DMS53 treated with DMSO at 0.1 percent for 48 hours (cell line): Measurements from ENCODE around the gene PTRH1.

Source experiments
- DNase-seq: peaks from one replicate; lab custom pipeline; 2025; ENCODE audit not compliant: unreplicated experiment; lab: John Stamatoyannopoulos, UW

Gene PTRH1

DNA sequence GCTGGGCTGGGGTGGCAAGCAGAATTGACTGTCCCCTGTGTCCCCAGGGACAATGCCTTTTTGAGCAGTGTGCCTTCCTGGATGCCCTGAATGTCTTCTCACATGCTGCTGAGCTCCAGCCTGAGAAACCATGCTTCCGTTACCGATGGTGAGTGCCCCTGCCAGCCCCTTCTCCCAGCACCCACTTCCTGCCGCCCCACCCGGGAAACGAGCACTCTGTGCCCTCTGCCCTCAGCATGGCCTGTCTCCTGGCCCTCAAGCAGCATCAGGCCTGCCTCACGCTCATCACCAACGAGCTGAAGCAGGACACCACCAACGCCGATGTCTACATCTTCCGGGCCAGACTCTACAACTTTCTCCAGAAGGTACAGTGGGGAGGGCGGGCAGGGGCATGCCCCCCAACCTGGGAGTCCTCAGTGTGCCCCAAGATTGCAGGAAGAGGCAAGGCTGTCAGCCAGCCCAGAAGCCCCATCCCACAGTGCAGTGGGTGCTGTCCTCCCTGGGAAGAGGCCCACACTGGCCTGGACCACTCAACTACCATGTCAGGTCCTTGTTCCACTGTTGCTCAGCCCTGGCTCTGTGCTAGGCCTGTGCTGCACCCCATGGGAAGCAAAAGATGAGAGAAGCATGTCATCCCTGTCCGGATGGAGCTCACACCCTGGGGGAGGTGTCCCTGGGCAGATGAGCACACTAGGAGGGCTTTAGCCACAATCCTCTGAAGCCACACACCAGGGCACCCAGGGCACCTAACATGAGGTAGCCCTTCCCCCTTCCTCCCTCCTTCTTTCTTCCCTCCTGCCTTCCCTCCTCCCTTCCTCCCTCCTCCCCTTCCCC is 4.8 kb upstream of the PTRH1 start:
- DNase-seq: no peak

DNA sequence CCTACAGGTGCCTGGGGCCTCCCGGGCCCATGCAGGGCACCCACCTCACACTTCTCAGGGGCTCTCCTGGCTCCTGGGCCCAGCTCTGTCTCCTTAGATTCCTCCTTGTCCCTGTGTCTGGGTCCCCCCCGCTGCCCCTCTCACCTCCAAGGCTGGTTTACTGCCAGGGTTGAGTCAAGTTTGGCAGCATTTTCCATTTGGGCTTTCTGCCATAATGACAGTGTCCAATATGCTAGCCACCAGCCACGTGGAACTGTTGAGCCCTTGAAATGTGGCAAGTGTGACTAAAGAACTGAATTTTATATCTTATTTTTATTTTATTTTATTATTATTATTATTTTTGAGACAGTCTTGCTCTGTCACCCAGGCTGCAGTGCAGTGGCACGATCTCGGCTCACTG is 2.3 kb upstream of the PTRH1 start:
- no peak for DNase-seq

DNA sequence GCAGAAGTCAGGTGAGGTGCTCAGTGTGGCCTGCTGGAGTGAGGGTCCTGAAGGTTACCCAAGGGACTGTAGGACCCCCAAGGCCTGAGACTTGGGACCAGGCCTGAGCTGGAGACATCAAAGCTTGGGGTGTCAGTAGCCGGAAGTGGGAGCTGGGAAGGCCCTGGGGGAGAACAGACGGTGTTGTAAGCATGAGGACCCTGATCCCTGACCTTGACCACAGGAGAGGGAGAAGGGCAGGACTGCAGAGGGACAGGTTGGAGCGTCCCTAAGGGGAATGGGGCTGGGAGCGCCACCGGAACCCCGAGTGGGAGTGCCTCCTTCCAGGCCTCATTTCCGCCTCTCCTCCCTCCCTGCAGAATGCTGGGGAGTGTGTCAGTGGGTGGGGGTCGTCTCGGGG is 949 bp upstream of the PTRH1 start:
- DNase-seq: no peak

DNA sequence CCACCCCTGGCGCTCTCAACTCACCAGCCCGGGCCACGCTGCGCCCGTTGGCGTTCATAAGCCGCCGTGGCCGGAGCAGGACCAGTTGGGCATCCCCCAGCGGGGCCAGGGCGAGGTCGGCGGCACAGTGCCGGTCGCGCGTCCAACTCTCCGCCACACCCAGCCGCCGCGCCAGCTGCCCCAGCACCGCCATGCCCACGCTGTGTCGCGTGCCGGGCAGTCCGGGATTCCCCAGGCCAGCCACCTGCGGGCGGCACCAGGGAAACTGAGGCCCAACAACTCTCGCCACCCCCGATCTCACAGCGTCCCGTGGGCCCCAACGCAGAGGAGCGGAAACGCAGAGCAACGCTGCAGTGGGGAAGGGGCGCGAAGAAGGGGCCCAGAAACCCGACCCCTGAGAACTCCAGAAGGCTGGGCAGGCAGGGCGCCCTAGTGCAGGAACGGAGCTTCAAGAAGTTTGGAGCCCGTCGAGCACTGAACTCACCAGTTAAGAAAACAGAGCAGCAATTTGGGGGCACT is 453 bp downstream of the PTRH1 start:
- DNase-seq: no peak

DNA sequence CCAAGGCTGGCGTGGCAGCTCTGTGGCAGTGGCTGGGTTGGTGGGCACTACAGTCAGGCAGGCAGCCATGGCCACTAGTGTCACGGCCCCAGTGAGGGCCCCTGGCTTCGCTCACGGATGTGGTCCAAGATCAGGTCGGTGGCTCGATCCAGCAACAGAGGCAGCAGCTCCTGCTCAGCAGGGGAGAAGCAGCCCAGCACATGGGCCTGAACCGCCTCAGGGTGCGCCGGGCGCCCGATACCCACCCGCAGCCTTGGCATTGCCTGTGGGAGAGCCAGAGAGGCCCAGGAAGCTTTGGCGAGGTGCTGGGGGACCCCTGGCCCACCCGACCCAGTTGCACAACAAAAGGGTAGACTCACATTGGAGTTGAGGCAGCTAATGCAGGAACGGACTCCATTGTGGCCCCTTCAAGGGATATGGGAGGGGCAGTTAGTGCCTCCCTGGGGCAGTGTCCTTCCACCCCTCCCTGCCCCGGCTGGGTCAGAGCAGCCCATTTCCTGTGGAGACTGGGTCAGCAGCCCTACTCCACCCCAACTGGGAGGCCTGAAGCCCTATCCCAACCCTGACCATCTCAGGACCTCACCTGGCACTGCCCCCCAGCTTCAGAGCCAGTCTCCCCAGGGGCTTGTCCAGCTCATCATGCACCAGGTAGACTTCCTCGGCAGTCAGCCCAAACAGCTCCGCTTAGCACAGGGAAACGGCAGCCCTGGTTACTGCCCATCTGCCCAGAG is 1.3 kb downstream of the PTRH1 start:
- DNase-seq: no peak

DNA sequence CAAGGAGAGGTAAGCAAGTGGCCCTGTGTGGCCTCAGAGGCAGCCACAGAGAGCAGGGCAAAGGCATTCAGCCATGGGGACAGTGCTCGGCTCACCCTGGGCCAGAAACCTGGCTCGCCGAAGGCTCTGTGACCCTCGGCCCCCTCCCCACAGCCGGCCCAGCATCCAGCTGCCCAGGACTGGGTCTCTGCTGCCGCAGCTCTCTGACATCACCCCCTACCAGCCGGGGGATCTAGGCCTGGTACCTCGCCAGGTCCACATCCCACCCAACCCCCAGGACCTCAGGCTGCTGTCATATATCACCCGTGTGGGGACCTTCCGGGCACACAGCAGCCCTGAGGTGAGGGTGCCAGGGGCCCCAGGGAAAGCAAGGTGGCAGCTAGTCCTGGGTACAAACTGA is 2.6 kb downstream of the PTRH1 start:
- no peak for DNase-seq

DNA sequence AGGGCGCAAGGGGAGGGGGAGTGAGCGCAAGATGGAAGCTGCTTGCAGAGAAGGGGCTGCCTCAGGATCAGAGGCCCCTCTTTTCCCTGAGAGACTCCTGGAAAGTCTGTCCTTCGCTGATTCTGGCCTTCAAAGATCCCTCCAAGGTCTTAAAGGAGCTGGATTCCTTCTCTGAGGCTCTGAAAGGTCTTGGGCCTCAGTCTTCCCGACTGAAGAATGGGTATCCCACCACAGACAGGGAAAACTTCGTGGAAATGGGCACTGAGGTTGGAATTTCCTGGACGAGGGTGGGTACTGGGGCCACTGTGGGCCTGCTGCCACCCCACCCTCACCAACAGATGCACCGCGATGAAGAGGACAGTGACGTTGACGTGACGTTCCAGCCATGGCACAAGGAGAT is 3.1 kb downstream of the PTRH1 start:
- DNase-seq: no peak

DNA sequence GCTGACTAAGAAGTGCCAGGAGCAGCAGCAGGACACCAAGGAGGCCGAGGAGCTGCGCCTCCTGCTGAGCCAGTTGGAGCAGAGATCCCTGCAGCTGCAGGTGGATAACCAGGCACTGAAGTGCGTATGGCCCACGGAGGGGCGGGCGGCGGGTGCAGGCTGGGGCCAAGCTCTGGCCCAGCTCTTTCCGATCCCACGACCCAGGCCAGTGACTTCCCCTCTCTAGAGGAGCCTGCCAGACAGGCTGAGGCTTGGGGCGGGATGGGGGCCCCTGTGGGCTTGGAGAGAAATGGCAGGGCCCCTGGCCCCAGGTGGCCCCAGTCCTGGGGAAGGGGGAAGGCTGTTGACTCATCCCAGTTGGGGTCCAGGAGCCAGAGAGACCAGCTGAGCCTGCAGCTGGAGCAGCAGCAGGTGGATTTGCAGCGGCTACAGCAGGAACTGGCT is 3.6 kb downstream of the PTRH1 start:
- DNase-seq: no peak

DNA sequence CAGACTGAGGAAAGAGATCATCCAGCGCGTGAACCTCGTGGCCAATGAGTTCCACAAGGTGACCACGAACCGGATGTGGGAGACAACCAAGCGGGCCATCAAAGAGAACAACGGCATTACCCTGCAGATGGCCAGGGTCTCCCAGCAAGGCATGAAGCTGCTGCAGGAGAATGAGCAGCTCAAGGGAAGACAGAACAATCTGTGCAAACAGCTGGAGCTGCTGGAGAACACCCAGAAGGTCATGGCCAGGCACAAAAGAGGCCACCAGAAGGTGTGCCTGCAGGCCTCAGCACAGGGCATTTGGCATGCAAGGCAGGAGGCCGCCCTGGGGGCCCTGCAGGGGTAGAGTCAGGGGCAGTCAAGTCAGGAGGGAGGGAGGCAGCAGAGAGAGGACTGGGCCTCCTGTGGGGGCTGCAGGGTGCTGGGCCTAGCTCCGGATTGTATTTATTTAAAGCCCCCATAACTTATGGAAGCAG is 4.2 kb downstream of the PTRH1 start:
- DNase-seq: no peak

DNA sequence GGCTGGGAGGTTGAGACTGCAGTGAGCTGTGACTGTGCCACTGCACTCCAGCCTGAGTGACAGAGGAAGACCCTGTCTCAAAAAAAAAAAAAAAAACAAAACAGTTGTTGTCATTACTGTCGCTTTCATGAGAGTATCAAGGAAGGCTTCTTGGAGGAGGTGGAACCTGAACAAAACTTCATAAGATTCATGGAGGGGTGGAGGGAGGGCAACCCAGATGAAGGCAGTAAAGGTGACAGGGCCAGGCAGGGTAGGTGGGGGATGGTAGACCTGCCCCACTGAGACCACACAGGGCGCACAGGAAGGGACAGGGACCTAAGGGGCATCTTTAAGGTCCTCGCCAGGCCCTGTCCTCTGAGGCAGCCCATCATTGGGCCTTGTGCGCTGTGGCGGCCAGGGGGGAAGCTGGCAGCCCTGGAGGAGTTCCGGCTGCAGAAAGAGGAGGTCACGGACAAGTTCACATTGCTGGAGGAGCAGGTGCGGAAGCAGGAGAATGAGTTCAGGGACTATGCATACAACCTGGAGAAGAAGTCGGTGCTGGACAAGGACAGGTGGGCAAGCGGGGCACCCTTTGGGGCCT is 5.2 kb downstream of the PTRH1 start:
- no peak for DNase-seq

DNA sequence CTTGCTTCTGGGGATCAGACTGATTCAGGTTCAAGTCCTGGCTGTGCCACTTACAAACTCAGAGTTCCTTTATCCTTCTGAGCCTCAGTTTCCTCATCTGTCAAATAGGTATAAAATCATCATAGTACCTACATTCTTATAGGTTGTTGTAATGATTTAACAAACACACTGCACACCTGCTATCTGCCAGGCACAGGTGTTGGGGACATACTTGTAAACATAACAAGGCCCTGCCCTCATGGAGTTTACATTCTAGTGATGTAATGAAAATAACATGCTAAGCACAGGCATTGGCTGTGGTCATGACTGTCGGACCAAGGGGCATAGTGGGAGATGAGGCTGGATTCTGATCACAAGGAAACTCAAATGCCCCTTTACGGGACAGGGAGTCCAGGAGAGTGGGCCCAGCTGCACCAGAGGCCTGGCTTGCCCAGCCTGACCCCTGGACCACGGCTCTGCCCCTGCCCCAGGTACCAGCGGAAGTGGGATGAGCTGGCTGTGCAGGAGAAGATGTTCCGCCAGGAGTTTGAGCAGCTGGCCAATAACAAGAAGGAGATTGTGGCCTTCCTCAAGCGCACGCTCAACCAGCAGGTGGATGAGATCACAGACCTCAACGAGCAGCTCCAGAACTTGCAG is 6.4 kb downstream of the PTRH1 start:
- no peak for DNase-seq

DNA sequence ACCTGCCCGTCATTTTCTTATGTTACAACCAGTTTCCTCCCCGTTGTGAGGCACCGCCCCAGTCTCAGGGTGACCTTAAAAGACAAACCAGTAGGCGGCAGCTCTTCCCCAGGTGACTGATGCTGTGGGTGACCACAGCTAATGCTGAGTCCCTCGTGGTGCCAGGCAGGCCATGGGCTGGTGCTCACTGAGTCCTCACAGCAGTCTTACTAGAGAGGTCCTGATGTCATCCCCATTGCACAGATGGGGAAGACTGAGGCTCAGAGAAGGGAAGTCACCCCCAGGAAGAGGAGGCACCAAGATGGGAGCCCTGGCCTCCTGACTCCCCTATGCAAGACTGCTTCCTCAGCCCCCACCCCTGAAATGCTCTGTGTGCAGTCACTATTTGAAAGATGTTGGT is 7.7 kb downstream of the PTRH1 start:
- peak; percentile 41 for DNase-seq

DNA sequence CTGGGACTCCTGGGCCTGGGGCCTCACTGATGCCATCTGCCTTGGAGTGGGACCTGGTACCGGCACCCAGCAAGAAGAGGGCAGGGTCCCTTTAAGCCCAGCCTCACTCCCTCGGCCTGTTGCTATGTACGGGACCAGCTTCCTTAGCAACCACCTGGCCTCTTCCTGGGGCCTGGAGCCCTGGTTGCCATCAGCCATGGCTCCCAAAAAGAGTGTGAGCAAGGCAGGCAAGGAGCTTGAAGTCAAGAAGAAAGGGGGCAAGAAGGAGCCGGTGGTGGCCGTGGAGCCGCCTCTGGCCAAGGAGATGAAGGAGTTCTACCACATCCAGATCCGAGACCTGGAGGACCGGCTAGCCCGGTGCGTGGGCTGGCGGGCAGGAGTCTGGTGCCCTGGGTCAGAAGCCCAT is 8.6 kb downstream of the PTRH1 start, which contains the start of gene CFAP157:
Gene CFAP157 (plus strand): TSS at position 153 of the 406 bp plus-strand sequence. CDS start 44 bp downstream, at position 197.
- DNase-seq: no peak

DNA sequence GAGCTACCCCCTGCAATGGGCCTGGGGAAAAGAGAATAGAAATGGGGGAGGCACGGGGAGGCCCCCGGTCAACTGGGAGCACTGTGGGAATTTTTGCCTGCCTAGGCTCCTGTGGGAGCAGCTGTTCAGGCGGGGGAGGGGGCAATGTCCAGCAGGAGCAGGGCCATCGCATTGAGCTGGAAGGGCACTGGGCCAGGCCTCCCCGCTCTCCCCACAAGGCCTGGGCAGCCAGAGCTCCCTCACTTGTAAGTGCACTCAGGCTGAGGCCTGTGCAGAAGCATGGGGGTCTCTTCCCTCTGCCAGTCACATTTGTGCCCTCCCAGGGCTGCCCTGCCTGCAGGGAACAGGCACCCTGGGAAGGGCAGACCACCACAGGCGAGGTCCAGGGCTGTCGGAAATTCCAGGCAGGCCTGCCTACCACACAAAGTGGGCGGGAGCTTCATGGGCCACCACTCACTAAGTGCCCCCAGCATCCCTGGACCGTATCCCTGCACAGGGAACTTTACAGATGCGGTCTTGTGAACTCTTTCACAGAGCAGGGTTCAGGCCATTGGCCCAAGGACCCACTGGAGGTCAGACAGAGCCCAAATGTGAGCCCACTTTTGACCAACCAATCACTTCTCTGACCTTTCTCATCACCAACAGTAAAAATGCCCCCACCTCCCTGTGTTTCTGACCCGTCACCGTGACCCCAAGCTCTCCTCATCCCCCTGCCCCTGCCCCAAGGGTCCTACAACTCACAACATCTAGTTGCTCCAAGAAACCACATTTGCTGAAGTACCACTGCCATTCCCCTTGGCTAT is 9.7 kb downstream of the PTRH1 start:
- no peak for DNase-seq

DNA sequence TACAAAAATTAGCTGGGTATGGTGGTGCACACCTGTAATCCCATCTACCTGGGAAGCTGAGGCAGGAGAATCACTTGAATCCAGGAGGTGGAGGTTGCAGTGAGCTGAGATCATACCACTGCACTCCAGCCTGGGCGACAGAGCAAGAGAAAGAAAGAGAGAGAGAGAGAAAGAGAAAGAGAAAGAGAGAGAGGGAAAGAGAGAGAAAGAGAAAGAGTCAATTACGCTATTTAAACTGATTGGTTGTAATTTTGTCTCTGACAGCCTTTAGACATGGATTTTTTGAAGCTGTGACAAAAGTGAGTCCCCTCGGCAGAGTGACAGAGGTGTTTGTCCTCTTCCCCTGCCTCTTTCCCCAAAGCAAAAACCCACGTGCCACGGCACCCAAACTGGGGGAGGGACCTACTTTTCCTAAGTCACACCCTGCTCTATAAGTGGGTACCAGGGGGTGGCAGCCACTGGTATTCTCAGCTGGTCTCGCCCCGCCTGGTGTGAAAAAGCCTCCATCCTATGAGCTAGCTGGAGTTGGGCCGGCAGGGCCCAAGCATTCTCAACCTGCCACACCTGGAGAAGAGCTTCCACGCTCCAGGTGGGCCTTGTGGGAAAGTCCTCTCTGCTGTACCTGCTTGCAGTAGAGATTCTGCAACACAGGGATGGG is 12.0 kb downstream of the PTRH1 start:
- no peak for DNase-seq

DNA sequence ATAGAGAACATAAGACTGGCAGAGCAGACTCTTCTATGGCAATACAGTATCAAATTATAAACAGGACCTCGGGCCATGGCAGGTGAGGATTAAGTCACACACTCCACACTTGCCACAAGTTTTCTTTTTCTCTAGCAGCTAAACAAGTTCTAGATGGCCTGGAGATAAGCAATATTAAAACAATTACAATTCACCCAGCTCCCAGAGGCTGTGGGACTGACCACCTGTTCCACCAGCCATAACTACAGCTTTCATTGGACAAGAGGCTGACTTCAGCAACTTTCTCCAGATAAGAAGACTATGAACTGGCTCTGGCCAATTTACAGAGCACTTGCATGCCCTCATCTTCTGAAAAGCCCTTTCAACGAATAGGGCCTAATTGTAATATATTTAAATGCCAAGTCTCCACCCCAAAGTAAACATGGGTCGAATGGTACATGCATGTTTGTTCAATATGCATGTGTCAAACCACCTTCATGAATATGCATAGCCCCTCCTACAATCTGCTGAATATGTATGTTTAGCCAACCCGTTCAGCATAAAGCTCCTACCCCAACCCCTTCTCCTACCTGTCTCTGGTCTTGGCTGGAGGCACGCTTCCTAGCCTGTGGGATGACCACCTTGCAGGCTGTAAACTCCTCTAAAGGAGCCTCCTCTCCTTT is 14.7 kb downstream of the PTRH1 start:
- DNase-seq: no peak

DNA sequence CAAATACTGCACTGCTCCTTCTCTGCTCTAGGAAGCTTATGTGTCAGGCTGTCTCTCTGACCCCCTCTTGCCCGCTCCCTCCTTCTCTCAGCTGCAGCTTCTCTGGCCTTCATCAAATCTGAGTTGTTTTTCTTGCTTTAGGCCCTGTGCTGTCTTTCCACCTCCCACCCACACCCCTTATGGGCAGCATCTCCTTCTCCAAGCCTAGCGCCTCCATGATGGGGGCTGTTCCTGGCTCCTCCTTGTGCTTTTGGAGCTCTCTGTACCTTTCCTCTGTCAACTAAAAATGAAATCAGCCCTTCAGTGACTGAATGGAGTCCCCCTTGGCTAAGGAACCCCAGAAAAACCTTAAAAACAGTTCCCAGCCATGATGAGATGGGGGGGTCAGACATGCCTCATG is 15.3 kb downstream of the PTRH1 start:
- DNase-seq: no peak

DNA sequence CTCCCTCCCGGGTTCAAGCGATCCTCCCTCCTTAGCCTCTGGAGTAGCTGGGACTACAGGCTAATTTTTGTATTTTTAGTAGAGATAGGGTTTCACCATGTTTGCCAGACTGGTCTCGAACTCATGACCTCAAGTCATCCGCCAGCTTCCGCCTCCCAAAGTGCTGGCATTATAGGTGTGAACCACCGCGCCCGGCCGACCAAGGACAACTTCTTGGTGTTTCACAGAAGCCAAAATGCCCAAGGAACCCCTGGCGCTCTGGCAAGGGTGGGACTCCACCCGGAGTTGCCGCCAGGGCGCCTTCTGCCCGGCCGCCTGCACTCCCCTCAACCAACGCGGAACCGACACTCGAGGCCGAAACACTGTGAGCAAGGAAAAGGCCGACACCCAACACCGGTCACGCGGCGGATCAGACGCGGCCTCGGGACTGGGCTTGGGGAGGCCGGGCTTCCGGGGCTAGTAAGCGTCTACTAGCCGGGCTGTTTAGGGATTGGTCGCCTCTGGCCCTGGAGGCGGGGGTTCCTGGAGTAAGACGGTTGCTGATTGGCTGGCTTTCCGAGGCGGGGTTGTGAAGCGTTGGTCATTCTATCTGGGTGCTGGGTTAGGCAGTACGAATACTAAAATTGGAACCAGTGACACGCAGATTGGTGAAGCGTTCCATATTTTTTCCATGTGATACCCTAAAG is 16.3 kb downstream of the PTRH1 start:
- peak; percentile 96 for DNase-seq

DNA sequence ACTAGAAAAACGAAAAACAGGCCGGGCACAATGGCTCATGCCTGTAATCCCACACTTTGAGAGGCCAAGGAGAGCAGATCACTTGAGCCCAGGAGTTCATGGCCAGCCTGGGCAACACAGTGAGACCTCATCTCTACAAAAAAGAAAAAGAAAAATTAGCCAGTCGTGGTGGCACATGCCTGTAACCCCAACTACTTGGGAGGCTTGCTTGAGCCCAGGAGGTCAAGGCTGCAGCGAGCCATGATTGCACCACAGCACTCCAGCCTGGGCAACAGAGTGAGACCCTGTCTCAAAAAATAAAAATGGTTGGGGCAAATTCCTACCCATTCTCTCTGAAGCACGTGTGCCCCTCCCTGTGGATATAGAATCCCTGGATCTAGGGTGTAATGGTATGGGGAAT is 17.1 kb downstream of the PTRH1 start:
- DNase-seq: no peak
